Activated T-cell treated with anti-CD3 and anti-CD28 coated beads for 4 hours (primary cell): ENCODE results near the gene RAC2.

Source experiments
- DNase-seq: peaks from one replicate; pipeline ENCODE4 v3.0.0-alpha.2; 2020

RAC2 gene

GRCh38 chr22:37215890-37216289 is 28.2 kb downstream of the RAC2 start:
- DNase-seq: no peak

GRCh38 chr22:37214731-37215030 is 29.4 kb downstream of the RAC2 start:
- no peak for DNase-seq

- DNase-seq: no peak
These were observed 29.9 kb downstream of the RAC2 start for GRCh38 chr22:37213941-37214730.

- DNase-seq: no peak
These were observed 30.7 kb downstream of the RAC2 start for GRCh38 chr22:37213218-37213855.

- DNase-seq: no peak
These were observed 31.7 kb downstream of the RAC2 start, which contains the start of gene SSTR3 for GRCh38 chr22:37212174-37212906. Gene SSTR3, minus strand, starts transcription at chr22:37212477. Its CDS starts 4,674 bp downstream, at chr22:37207803.

GRCh38 chr22:37211866-37212173 is 32.2 kb downstream of the RAC2 start:
- DNase-seq: no peak

GRCh38 chr22:37211075-37211865 is 32.8 kb downstream of the RAC2 start:
- no peak for DNase-seq

GRCh38 chr22:37210041-37210803 is 33.8 kb downstream of the RAC2 start:
- DNase-seq: no peak

GRCh38 chr22:37209140-37209845 is 34.8 kb downstream of the RAC2 start:
- no peak for DNase-seq

- no peak for DNase-seq
These were observed 35.5 kb downstream of the RAC2 start for GRCh38 chr22:37208401-37209139.

- no peak for DNase-seq
These were observed 36.1 kb downstream of the RAC2 start for GRCh38 chr22:37207981-37208380.

- DNase-seq: no peak
These were observed 36.9 kb downstream of the RAC2 start for GRCh38 chr22:37206841-37207821.

GRCh38 chr22:37206118-37206840 is 37.8 kb downstream of the RAC2 start:
- no peak for DNase-seq

- DNase-seq: no peak
These were observed 39.0 kb downstream of the RAC2 start for GRCh38 chr22:37205046-37205445.

GRCh38 chr22:37204045-37204655 is 39.9 kb downstream of the RAC2 start:
- DNase-seq: no peak

- no peak for DNase-seq
These were observed 40.6 kb downstream of the RAC2 start for GRCh38 chr22:37203354-37204044.

GRCh38 chr22:37202716-37203115 is 41.4 kb downstream of the RAC2 start:
- DNase-seq: no peak

- DNase-seq: no peak
These were observed 42.0 kb downstream of the RAC2 start for GRCh38 chr22:37202001-37202555.
